ENCODE measurements around the gene CLSTN3.

CLSTN3 gene

GRCh38 chr12:7193674-7194073 is 63.5 kb downstream of the CLSTN3 start:
- no peak for DNase-seq

GRCh38 chr12:7197841-7198240 is 67.7 kb downstream of the CLSTN3 start:
- DNase-seq, result no peak

- no peak for DNase-seq
Measured at GRCh38 chr12:7203109-7203508, 72.9 kb downstream of the CLSTN3 start.

- no peak for DNase-seq
Measured at GRCh38 chr12:7205091-7205490, 74.9 kb downstream of the CLSTN3 start.

DNA sequence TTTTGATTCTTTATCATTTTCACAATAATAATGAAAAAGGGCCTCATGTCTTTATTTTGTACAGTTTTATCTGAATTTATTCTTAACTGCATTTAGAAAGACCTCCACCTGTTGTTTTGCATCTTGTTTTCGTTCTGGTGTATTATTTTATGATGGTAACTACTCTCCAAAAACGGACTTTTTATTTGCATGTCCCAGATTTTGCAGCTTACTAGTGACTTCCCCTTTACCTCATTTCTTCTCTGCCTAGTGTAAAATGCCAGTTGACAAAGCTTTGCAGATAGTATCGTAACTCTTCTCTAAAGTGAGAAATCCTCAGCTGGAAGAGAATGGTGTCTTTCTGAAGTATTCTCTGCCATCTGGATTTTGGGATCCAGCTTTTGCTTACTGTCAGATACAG is 76.5 kb downstream of the CLSTN3 start:
- DNase-seq, result no peak

GRCh38 chr12:7207866-7208625 is 77.9 kb downstream of the CLSTN3 start:
- DNase-seq, result no peak

Data from SHP77 treated with DMSO at 0.1 percent for 48 hours (cell line).